GM12873 (cell line): ENCODE measurements around the gene KRTAP4-16.
"Not testable (repeated sequence)": the region's sequence is repeated elsewhere in the genome, so short reads cannot be mapped to it uniquely, and the experiment has no call there.

Experiments
- CTCF ChIP-seq: IDR thresholded peaks from 2 replicates; pipeline ENCODE4 v1.5.1; 2012; ENCODE audit warnings: low read depth, mild to moderate bottlenecking, moderate library complexity, low read length, control low read depth; ENCODE audit not compliant: insufficient read depth; ENCODE audit errors: missing control alignments

Gene KRTAP4-16

GRCh38 chr17:41105347-41105746 is 3.3 kb upstream of the KRTAP4-16 start, which contains the start of gene KRTAP4-9:
Gene KRTAP4-9 (plus strand): TSS chr17:41105389. CDS start chr17:41105389, 0 bp downstream.
- TF ChIP-seq CTCF, result not testable (repeated sequence)

- TF ChIP-seq CTCF, result no peak
These were observed 1.9 kb upstream of the KRTAP4-16 start for GRCh38 chr17:41103896-41104295.

- no peak for TF ChIP-seq CTCF
These were observed 3.5 kb downstream of the KRTAP4-16 start for GRCh38 chr17:41098481-41098880.

- TF ChIP-seq CTCF, result no peak
These were observed 4.0 kb downstream of the KRTAP4-16 start, which contains the start of gene KRTAP4-8 for GRCh38 chr17:41098042-41098441. Gene KRTAP4-8 (minus strand): TSS chr17:41098142. CDS start chr17:41098084, 58 bp downstream.

GRCh38 chr17:41096055-41096454 is 6.0 kb downstream of the KRTAP4-16 start:
- no peak for TF ChIP-seq CTCF

- TF ChIP-seq CTCF, result not testable (repeated sequence)
These were observed 17.7 kb downstream of the KRTAP4-16 start, which contains the start of gene KRTAP4-7 for GRCh38 chr17:41084100-41084856. Gene KRTAP4-7 (plus strand): TSS chr17:41084150. CDS start chr17:41084207, 57 bp downstream.

- no peak for TF ChIP-seq CTCF
These were observed 19.4 kb downstream of the KRTAP4-16 start for GRCh38 chr17:41082626-41083025.
